NCI-H1092 (cell line): Measurements from ENCODE around the gene DCBLD1.

Experiments used
- DNase-seq: peaks from one replicate; lab custom pipeline; 2025; lab: John Stamatoyannopoulos, UW

Gene DCBLD1

GRCh38 chr6:117472667-117473066 lies 9.8 kb upstream of the DCBLD1 start:
- DNase-seq, result no peak

DNA sequence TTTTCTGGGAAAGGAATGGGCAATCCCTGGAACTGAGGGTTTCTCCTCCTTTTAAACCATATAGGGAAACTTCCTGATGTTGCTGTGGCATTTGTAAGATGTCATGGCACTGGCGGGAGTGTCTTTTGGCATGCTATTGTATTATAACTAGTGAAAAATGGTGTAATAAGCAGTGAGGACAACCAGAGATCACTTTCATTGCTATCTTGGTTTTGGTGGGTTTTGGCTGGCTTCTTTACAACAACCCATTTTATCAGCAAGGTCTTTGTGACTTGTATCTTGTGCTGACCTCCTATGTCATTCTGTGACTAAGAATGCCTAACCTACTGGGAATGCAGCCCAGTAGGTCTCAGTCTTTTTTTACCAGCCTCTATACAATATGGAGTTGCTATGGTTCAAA lies 9.1 kb upstream of the DCBLD1 start:
- no peak for DNase-seq

DNA sequence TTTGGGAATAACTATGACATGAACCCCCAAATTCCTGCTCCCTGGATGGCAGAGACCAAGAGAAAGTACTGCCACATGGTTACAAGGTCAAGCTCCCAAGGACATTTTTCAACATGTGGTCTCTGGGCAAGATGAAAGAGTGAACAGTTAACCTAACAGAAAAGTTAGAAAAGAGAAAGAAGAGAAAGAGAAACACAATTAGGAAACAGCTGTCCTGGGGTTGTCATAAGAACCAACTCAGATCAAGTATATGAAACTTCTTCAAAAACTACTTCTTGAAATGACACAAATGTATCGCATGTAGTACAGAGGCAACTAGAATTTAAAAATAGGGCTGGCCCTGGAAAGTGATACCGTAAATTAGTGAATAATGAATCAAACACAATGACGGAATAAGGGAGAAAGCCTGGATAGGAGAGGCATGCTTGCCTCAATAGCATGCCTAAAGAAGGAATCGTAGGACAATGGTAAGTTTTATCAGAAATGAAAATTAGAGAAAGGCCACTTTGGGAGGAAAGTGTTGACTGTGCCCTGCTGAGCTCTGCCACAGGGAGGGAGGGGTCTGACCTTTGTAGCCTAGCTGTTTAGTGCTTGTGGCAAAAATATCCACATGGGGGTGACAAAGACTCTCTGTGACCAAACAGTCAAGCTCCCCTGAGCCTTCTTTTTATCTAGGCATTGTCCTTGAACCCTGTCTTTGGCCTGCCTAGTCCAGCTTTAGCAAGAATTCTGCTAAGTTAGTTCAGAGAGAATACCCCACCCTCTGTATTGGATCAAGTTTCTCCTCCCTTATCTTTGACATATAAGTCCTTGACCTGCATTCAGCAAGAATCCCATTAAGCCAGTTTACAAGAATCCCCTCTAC lies 4.3 kb upstream of the DCBLD1 start:
- DNase-seq, result no peak

GRCh38 chr6:117478853-117479231 lies 3.6 kb upstream of the DCBLD1 start:
- DNase-seq, result no peak

DNA sequence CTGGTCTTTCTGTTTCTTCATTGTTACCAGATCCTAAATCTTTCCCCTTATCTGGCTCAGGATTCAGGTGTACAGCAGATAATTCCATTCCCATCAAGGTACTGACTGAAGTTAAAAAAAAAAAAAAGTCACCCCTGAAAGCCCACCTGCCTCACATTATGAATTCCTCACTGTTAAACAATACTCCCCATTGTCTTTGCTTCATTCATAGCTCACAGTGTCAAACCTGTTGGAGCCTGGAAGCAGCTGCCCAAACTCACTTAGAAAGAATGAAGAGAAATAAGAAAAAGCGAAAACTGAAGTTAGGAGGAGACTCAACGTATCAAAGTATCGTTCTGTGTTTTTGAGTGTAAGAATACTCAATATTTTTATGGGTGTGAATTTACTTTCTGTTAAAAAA lies 1.8 kb upstream of the DCBLD1 start:
- DNase-seq, result no peak

DNA sequence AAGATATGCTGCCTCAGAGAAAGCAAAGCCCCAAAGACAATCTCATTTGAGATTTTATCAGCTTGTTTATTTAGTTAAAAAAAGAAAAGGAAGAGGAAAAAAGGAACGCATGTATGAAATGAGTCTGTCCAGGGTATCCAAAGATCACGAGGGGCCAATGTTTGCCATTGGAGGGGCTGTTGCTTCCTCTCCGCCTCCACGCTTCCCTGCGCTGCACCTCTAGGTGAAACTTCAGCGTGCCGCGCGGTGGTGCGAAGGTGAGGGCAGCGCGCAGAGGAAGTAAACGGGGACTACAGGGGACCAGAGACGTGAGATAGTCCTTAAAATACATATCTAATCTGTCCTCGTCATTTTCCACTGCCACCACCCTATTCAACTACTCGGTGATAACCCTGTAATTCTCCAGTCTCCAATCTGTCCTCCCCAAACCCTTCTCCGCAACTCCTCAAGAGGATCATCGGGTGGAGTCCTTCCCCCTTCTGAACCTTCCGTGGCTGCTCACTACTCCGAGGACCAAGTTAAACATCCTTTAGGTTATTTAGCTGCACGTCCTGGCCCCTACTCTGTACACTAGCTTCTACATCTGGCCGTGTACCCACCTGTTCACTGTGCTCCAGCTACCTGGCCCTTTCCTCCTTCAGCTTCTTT lies 1.1 kb upstream of the DCBLD1 start:
- DNase-seq, result no peak

DNA sequence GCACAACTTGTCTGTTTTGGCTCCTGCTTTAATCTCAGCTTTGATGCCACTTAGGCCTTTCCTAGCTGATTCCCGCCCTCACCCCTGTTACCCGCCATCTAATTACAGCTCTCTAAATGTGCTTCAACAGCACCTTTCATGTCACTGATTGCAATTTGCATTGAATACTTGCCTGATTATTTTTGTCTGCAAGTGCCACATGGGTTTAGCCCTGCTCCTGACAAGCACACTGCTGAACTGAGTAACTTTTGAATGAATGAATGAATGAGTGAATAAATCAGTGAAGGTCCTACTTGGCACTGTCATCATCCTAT lies 591 bp upstream of the DCBLD1 start:
- DNase-seq, result no peak

DNA sequence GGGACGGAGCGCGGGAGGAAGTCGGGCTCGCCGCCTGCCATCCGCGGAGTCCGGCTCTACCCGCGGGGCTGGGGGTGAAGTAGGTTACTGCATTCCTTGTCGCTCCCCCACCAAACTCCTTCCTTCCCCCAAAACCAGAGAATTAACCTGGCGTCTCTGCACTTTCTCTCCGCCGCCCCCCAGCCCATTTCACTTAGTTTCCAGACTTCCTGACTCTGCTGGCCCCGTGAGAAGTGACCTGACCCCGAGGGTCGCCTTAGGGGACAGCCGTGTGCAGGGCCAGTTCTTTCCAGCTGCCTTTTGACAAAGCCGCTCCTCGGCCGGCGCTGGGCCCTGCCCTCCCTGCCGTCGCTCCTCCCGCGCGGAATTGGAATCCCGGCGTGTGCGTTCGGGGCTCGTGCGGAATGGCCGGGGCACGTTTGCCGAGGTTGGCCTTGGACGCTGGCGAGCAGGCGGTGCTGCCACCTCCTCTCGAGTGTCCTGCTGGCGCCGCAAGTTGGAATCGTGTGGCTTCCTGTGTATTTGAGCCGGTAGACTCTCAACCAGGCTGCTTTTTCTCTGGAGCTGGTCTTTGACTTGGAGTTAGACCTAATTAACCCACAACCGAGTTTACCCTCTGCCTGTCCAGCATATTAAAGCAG lies 650 bp downstream of the DCBLD1 start:
- DNase-seq, result no peak

- no peak for DNase-seq
Observed at GRCh38 chr6:117483645-117484016, 1.2 kb downstream of the DCBLD1 start.

- DNase-seq, result no peak
Observed at GRCh38 chr6:117484052-117484646, 1.7 kb downstream of the DCBLD1 start.

GRCh38 chr6:117485433-117485832 lies 3.0 kb downstream of the DCBLD1 start:
- no peak for DNase-seq

DNA sequence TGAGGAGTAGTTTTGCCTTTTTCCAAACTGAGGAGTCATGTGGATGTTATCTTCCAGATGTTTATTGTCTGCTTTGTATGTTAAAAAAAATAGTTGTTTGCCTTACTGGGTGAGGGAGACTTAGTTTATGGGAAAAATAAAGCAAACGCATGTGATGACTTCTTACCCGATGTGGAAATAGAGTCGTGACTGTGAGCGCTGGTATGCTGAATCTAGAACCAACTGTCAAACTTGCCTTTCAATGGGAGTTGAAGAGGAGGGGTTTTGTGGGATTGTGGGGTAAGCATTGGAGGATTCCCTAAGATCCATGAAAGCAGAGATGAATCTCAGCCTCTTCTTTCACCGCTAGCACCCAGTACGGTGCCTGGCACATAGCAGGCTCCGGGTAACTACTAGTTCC lies 5.3 kb downstream of the DCBLD1 start:
- DNase-seq, result no peak

GRCh38 chr6:117489003-117489402 lies 6.5 kb downstream of the DCBLD1 start:
- no peak for DNase-seq

DNA sequence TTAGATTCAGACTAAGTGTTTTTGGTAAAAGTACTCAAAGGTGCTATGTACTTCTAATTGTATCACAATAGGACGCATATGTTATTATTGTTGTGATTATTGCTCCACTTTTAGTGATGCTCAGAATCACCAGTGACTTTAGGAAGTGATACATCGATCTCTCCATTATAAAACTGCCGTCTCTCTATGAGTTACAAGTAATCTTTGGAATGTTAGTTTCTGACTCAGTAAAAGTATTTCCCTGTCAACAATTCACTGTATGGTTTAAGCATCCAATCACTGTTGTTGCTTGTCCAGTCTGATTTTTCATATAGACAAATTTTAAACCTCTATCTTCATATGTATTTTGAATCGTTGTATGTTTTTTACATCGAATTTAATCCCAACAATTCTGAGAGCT lies 9.4 kb downstream of the DCBLD1 start:
- no peak for DNase-seq

- no peak for DNase-seq
Observed at GRCh38 chr6:117493470-117493869, 11.0 kb downstream of the DCBLD1 start.

DNA sequence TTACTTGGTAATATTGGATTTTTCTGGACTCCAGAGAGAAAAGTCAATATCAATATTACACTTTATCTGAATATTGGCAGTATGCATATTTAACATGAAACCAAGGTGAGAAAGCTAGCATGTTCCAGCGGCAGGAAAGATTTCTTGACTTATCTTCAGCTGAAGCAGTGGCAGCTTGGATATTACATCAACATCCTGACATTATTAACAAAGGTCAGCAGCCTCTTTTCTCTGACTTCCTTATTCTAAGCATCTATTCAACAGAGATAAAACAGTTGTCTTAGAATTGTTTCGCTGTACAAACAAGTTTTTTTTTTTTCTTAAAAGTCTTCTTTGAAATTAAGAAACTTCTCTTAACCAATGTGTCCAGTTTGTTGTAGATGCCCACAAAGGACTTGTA lies 11.8 kb downstream of the DCBLD1 start:
- no peak for DNase-seq

GRCh38 chr6:117494694-117495318 lies 12.3 kb downstream of the DCBLD1 start:
- DNase-seq, result no peak

- no peak for DNase-seq
Observed at GRCh38 chr6:117495425-117495824, 13.0 kb downstream of the DCBLD1 start.

- no peak for DNase-seq
Observed at GRCh38 chr6:117495869-117496268, 13.4 kb downstream of the DCBLD1 start.

GRCh38 chr6:117496383-117496990 lies 14.0 kb downstream of the DCBLD1 start:
- no peak for DNase-seq

DNA sequence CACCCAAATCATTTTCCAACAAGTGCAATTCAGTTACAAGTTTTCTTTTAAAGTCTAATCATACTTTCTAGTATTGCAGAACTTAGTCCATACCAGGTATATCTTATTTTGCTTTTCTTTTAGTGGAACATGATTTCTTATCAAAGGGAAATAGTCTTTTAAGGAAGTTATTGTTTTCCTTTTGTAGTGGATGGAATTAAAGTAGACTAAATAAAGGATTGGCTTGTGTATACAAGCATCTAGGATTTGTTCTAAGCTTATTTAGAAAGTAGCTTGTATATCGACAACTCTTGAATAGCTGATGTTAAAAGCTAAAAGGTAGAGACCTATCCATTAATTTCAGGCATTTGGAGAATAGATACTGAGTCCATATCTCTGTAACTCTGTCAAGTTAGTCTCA lies 14.8 kb downstream of the DCBLD1 start:
- DNase-seq, result no peak

- DNase-seq, result no peak
Observed at GRCh38 chr6:117498159-117498558, 15.7 kb downstream of the DCBLD1 start.
